ENCODE results near the gene MYCBPAP. TPM values are rescaled to one million over a fixed set of nuclear protein-coding genes. Genes with fewer than 3 reads are reported as not detected.
A peak's percentile ranks its signal among the peaks of the same experiment; 100 is the strongest.

MYCBPAP gene
- total RNA-seq, 4 donors from 2014 or later, result 0.38 TPM; not detected in 3

GRCh38 chr17:50533185-50533584 is 24.9 kb downstream of the MYCBPAP start:
- H3K4me3 ChIP-seq, result peak overlapping the region; percentile 69 to 76 (median 74)
- intact Hi-C loops (cut with DNase I), result no loop called here
- H3K27ac ChIP-seq, result peak overlapping the region; percentile 76 to 96 (median 93)
- peaks cover 18 to 69% (median 22%) of the 10 kb centered on the region in 3 donors for H3K4me1 ChIP-seq
- peaks cover 0 to 63% (median 4%) of the 10 kb centered on the region in 4 donors for H3K27me3 ChIP-seq
- TF ChIP-seq CTCF (IDR thresholded peaks at IDR 0.05), result no peak
- no peak for TF ChIP-seq POLR2A (IDR thresholded peaks at IDR 0.05)
- H3K36me3 ChIP-seq, result peaks cover 3 to 23% (median 8%) of the 10 kb centered on the region in 3 donors
- 2 to 25% methylated on average over 4 of the region's 5 CpGs for WGBS, 2 donors
- H3K9me3 ChIP-seq, result no peaks in the 10 kb centered on the region
- DNase-seq, result no peak

- no peaks in the 10 kb centered on the region for H3K9me3 ChIP-seq
- H3K27ac ChIP-seq, result peak overlapping the region; percentile 76 to 96 (median 93)
- WGBS, 2 donors, result 2 to 3% methylated on average over 15 to 17 of the region's 17 CpGs
- peaks cover 8 to 29% (median 9%) of the 10 kb centered on the region in 3 donors for H3K36me3 ChIP-seq
- H3K4me3 ChIP-seq, result peak overlapping the region; percentile 69 to 76 (median 74)
- H3K27me3 ChIP-seq, result peaks cover 0 to 58% (median 4%) of the 10 kb centered on the region in 4 donors
- TF ChIP-seq CTCF (IDR thresholded peaks at IDR 0.05) (no peak), POLR2A (IDR thresholded peaks at IDR 0.05) (no peak)
- DNase-seq, result no peak
- peaks cover 20 to 75% (median 22%) of the 10 kb centered on the region in 3 donors for H3K4me1 ChIP-seq
- intact Hi-C loops (cut with DNase I), result no loop called here
Observed at GRCh38 chr17:50533720-50534148, 25.5 kb downstream of the MYCBPAP start.

- intact Hi-C loops (cut with DNase I), result no loop called here
- TF ChIP-seq CTCF (IDR thresholded peaks at IDR 0.05) (peak in 5 of 6 experiments; percentile 16 to 71 (median 58)), POLR2A (IDR thresholded peaks at IDR 0.05) (peak in 3 of 4 donors; percentile 43 to 73 (median 71))
- peaks cover 24 to 81% (median 26%) of the 10 kb centered on the region in 3 donors for H3K4me1 ChIP-seq
- 22 to 48% methylated on average over 11 to 13 of the region's 24 CpGs for WGBS, 2 donors
- no peaks in the 10 kb centered on the region for H3K9me3 ChIP-seq
- DNase-seq, result no peak
- H3K36me3 ChIP-seq, result peaks cover 9 to 35% (median 9%) of the 10 kb centered on the region in 3 donors
- peak overlapping the region; percentile 69 to 76 (median 74) for H3K4me3 ChIP-seq
- H3K27ac ChIP-seq, result peak overlapping the region; percentile 76 to 96 (median 93)
- peaks cover 0 to 52% (median 4%) of the 10 kb centered on the region in 4 donors for H3K27me3 ChIP-seq
Observed at GRCh38 chr17:50534222-50534978, 26.2 kb downstream of the MYCBPAP start.

- 55 to 57% methylated on average over 2 of the region's 2 CpGs for WGBS, 2 donors
- H3K27me3 ChIP-seq, result peaks cover 0 to 46% (median 4%) of the 10 kb centered on the region in 4 donors
- H3K4me1 ChIP-seq, result peaks cover 24 to 87% (median 31%) of the 10 kb centered on the region in 3 donors
- peak overlapping the region; percentile 69 to 76 (median 74) for H3K4me3 ChIP-seq
- peak overlapping the region; percentile 76 to 96 (median 93) for H3K27ac ChIP-seq
- TF ChIP-seq CTCF (IDR thresholded peaks at IDR 0.05) (no peak), POLR2A (IDR thresholded peaks at IDR 0.05) (no peak)
- intact Hi-C loops (cut with DNase I), result no loop called here
- no peaks in the 10 kb centered on the region for H3K9me3 ChIP-seq
- no peak for DNase-seq
- H3K36me3 ChIP-seq, result peaks cover 9 to 39% (median 9%) of the 10 kb centered on the region in 3 donors
Observed at GRCh38 chr17:50534979-50535326, 26.7 kb downstream of the MYCBPAP start.

GRCh38 chr17:50535407-50535806 is 27.2 kb downstream of the MYCBPAP start:
- peaks cover 0 to 43% (median 4%) of the 10 kb centered on the region in 4 donors for H3K27me3 ChIP-seq
- H3K4me1 ChIP-seq, result peaks cover 27 to 92% (median 35%) of the 10 kb centered on the region in 3 donors
- H3K9me3 ChIP-seq, result no peaks in the 10 kb centered on the region
- TF ChIP-seq CTCF (IDR thresholded peaks at IDR 0.05) (no peak), POLR2A (IDR thresholded peaks at IDR 0.05) (no peak)
- peak overlapping the region in 3 of 4 donors; percentile 92 to 96 (median 94) for H3K27ac ChIP-seq
- intact Hi-C loops (cut with DNase I), result no loop called here
- peak overlapping the region; percentile 69 to 76 (median 74) for H3K4me3 ChIP-seq
- no peak for DNase-seq
- WGBS, 2 donors, result 42 to 75% methylated on average over 5 of the region's 7 CpGs
- H3K36me3 ChIP-seq, result peaks cover 9 to 39% (median 9%) of the 10 kb centered on the region in 3 donors
